HG03460 (cell line): ENCODE measurements around the gene HIPK4.
"Not testable (repeated sequence)": the region's sequence is repeated elsewhere in the genome, so short reads cannot be mapped to it uniquely, and the experiment has no call there.

ENCODE experiments used
- ATAC-seq: cut with Tn5 transposase; IDR thresholded peaks from one replicate; pipeline ENCODE4 v1.9.1; 2021; ENCODE audit not compliant: unreplicated experiment

Gene HIPK4, protein sequence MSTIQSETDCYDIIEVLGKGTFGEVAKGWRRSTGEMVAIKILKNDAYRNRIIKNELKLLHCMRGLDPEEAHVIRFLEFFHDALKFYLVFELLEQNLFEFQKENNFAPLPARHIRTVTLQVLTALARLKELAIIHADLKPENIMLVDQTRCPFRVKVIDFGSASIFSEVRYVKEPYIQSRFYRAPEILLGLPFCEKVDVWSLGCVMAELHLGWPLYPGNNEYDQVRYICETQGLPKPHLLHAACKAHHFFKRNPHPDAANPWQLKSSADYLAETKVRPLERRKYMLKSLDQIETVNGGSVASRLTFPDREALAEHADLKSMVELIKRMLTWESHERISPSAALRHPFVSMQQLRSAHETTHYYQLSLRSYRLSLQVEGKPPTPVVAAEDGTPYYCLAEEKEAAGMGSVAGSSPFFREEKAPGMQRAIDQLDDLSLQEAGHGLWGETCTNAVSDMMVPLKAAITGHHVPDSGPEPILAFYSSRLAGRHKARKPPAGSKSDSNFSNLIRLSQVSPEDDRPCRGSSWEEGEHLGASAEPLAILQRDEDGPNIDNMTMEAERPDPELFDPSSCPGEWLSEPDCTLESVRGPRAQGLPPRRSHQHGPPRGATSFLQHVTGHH

DNA sequence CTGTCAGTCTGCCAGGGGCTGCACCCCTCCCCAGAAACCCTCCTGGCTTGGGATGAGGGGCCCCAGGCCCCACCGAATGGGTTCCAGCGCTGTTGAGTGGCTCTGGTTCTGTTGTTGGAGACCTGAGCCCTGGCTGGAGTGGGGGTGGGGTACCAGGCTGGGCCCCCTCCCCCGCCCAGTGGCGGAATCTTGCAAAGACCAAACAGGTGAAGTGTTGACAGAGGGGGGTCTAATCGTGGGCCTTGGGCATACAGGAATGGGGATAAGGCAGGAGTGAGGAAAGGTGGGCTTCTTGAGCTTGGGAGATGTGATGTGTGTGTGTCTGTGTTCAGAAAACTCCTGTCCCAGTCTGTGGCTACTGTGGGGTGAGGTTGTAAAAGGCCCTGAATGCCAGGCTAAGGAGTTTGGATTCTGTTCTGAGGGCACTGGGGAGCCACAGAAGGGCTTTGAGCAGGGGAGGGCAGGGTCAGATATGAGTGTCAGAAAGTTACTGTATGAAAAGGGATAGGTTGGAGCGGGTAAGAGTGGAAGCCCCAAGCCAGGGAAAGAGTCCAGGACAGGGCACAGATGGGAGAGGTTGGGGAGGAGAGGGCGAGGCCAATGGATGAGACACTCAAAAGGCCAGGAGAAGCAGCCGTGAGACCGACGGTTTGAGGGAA lies at the start of gene HIPK4:
TSS of gene HIPK4 (minus strand) at position 98 of the 659 bp plus-strand sequence. CDS start 279 bp downstream, outside the sequence.
- no peak for ATAC-seq

DNA sequence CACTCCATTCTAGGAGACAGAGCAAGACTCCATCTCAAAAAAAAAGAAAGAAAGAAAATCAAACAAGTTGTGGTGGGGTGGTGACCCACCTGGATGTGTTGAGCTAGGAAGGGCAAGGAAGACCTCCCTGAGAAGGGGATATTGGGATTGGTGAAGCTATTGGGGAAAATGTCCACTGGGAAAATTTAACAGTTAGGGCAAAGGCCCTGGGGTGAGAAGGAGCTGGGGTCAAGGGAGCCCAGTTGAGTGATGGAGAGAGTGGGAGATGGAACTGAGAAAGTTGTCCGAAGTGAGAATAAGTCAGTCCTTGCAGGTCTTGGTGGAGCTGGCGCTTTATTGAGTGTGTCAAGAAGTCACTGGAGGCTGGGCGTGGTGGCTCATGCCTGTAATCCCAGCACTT lies 48.3 kb upstream of the HIPK4 start:
- no peak for ATAC-seq

- no peak for ATAC-seq
Observed at GRCh38 chr19:40433391-40434216, 43.6 kb upstream of the HIPK4 start.

GRCh38 chr19:40432760-40433159 lies 42.8 kb upstream of the HIPK4 start:
- ATAC-seq: not testable (repeated sequence)

DNA sequence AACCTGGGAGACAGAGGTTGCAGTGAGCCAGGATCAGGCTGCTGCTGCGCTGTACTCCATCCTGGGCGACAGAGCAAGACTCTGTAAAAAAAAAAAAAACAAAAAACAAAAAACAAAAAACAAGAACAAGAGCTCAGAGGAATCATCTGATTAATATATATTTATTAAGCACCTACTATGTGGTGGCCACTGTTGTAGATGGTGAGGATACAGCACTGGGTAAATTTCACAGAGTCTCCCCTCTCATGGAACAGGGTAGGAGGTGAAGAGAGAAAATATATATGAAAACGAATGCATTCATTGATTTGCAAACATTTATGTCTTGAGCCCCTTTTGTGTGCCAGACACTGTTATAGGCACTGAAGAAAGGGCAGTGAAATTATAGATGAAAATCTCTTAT lies 41.7 kb upstream of the HIPK4 start:
- no peak for ATAC-seq

GRCh38 chr19:40430242-40430641 lies 40.3 kb upstream of the HIPK4 start:
- not testable (repeated sequence) for ATAC-seq

DNA sequence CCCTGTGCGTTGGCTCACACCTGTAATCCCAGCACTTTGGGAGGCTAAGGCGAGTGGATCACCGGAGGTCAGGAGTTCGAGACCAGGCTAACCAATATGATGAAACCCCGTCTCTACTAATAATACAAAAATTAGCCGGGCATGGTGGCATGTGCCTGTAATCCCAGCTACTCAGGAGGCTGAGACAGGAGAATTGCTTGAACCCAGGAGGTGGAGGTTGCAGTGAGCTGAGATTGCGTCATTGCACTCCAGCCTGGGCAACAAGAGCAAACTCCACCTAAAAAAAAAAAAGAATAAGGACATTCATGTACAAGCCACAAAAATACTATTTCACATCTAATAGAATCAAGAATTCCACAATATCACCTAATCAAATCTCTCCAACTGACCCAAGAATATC lies 38.2 kb upstream of the HIPK4 start:
- ATAC-seq: not testable (repeated sequence)

GRCh38 chr19:40425450-40426287 lies 35.7 kb upstream of the HIPK4 start, which contains the start of gene SERTAD1:
Gene SERTAD1, minus strand, starts transcription at chr19:40425992. Its CDS starts 2,446 bp downstream, at chr19:40423546.
- ATAC-seq: peak; percentile 72

DNA sequence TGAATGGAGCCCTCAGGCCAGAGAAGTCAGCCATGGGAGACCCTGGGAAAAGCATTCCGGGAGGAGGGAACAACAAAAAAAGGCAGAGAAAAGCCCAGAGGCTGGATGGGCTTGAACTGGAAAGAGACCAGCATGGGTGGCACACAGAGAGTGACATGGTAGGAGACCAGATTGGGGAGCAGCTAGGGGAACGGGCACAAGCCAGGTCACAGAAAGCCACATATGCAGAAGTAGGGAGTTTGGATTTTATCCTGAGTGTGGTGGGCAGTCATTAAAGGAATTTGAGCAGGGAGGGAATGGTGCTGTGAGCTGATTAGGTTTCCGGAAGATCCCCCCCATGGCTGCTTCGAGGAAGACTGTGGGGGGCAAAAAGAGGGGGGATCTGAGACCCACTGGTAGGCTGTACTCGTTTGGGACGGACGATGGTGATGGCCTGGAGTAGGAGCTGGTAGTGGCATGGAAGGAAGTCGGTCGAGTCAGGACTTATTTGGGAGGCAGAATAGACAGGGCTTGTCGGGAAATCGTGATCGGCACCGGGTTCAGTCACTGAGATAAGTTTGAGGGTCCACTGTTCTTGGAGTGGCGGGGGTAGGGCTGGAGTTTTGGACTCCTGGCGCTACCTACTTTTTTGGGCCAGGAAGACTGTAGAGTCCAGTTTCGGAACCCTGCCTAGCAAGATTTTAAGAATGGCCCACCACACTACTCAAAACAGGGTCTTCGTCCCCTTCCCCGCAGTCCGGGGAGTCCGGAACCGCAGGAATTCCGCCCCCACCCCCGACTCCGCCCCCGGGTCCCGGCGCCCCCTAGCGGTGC lies 34.9 kb upstream of the HIPK4 start:
- no peak for ATAC-seq

DNA sequence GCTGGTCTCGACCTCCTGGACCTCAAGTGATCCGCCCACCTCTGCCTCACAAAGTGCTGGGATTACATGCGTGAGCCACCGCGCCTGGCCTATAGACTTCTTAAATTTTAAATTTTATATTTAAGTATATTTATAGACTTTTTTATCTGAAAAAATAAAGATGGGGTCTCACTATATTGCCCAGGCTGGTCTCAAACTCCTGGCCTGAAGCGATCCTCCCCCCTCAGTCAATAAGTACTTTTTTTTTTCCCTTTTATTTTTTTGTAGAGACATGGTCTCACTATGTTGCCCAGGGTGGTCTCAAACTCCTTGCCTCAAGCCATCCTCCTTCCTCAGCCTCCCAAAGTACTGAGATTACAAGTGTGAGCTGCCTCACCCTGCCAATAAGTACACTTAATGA lies 34.0 kb upstream of the HIPK4 start:
- ATAC-seq: no peak

GRCh38 chr19:40422748-40423566 lies 33.0 kb upstream of the HIPK4 start:
- ATAC-seq: no peak

DNA sequence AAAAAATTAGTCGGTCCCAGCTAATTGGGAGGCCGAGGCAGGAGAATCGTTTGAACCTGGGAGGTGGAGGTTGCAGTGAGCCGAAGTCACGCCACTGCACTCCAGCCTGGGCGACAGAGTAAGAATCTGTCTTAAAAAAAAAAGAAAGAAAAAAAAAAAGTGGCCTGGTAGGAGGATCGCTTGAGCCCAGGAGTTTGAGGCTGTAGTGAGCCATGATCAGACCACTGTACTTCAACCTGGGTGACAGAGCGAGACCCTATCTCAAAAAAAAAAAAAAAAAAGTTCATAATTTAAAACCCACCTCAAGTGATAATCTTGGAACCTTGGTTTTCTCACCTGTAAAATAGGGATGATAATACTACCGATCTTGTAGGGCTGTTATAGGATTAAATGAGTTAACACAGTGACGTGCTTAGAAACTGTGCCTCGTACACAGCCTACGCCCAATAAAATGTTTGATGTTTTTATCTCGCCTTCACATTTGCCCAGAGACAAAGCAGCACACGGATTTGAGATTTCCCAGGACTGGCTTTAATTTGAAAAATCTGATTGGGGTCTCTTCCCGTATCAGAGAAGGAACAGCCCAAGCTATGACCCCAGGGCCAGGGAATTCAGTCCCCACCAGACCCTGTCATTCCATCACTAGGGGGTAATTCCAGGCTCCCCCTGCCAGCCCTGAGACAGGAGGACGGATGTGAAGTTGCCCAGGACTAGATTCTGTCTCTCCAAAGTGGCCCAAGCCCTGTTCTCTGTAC lies 32.2 kb upstream of the HIPK4 start:
- ATAC-seq: no peak

- peak; percentile 32 for ATAC-seq
Observed at GRCh38 chr19:40420766-40421765, 31.1 kb upstream of the HIPK4 start.

- no peak for ATAC-seq
Observed at GRCh38 chr19:40420451-40420765, 30.4 kb upstream of the HIPK4 start.

- ATAC-seq: no peak
Observed at GRCh38 chr19:40419780-40420179, 29.8 kb upstream of the HIPK4 start.

DNA sequence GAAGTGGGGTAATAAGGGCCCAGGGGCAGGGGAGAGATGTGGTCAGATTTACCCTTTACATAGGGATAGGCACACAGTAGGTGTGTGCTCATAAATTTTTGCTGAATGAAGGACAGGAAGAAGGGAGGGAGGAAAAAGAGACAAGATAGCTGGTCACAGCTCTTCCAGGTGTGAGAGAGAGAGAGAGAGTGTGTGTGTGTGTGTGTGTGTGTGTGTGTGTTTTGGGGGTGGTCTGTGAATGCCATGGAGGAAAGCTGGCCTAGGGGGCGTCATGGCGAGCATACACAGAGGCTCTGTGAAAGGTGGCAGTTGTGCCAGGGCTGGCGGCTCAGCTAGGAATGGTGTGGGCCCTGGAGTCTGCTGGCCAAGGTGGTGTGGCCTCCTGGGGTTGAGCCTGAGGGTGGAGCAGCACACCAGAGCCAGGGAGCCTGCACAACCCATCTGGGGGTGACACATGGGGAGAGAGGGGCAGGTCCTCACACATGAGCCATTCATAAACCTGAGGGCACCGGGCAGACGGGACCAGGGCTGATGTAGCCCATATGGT lies 29.2 kb upstream of the HIPK4 start:
- ATAC-seq: no peak
